WERI-Rb-1 (cell line): ENCODE data around the gene MAN1C1.

Experiments used
- DNase-seq: peaks from one replicate; pipeline ENCODE4 v3.0.0-alpha.2; 2020
- H3K27ac ChIP-seq: fragments of 250-450 bp; sonication (Bioruptor Pico); 2 replicates; pipeline ENCODE4 v1.5.1; 2020; ENCODE audit warnings: mild to moderate bottlenecking, moderate library complexity
- H3K27me3 ChIP-seq: fragments of 250-450 bp; sonication (Bioruptor Pico); 2 replicates; pipeline ENCODE4 v1.5.1; 2021; ENCODE audit warnings: mild to moderate bottlenecking, low read depth, moderate library complexity; ENCODE audit not compliant: insufficient read depth, severe bottlenecking
- H3K36me3 ChIP-seq: fragments of 250-450 bp; sonication (Bioruptor Pico); 2 replicates; pipeline ENCODE4 v1.5.1; 2020; ENCODE audit warnings: mild to moderate bottlenecking, moderate library complexity
- H3K4me3 ChIP-seq: 2 replicates; pipeline ENCODE4 v1.5.1; 2011; ENCODE audit warnings: low read depth, mild to moderate bottlenecking, control low read depth, low read length
- H3K9me3 ChIP-seq: fragments of 250-450 bp; sonication (Bioruptor Pico); 2 replicates; pipeline ENCODE4 v1.5.1; 2021; ENCODE audit warnings: mild to moderate bottlenecking, moderate library complexity; ENCODE audit not compliant: severe bottlenecking
- TF ChIP-seq, protein P1 (sequence below): IDR thresholded peaks from 2 replicates; pipeline ENCODE4 v1.5.1; 2011; ENCODE audit warnings: low read depth, mild to moderate bottlenecking, control low read depth, inconsistent platforms, low read length

Gene MAN1C1

GRCh38 chr1:25612421-25612820 is 4.2 kb upstream of the MAN1C1 start:
- no peak for DNase-seq
- H3K27ac ChIP-seq, result no peak overlapping the region
- TF ChIP-seq, protein P1, sequence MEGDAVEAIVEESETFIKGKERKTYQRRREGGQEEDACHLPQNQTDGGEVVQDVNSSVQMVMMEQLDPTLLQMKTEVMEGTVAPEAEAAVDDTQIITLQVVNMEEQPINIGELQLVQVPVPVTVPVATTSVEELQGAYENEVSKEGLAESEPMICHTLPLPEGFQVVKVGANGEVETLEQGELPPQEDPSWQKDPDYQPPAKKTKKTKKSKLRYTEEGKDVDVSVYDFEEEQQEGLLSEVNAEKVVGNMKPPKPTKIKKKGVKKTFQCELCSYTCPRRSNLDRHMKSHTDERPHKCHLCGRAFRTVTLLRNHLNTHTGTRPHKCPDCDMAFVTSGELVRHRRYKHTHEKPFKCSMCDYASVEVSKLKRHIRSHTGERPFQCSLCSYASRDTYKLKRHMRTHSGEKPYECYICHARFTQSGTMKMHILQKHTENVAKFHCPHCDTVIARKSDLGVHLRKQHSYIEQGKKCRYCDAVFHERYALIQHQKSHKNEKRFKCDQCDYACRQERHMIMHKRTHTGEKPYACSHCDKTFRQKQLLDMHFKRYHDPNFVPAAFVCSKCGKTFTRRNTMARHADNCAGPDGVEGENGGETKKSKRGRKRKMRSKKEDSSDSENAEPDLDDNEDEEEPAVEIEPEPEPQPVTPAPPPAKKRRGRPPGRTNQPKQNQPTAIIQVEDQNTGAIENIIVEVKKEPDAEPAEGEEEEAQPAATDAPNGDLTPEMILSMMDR, result no peak
- H3K9me3 ChIP-seq, result no peaks in the 10 kb centered on the region
- no peak overlapping the region for H3K4me3 ChIP-seq
- H3K27me3 ChIP-seq, result no peaks in the 10 kb centered on the region
- H3K36me3 ChIP-seq, result no peaks in the 10 kb centered on the region

- Histone ChIP-seq H3K27ac (no peak overlapping the region), H3K36me3 (no peaks in the 10 kb centered on the region), H3K27me3 (no peaks in the 10 kb centered on the region), H3K4me3 (no peak overlapping the region), H3K9me3 (no peaks in the 10 kb centered on the region)
- TF ChIP-seq, protein P1, result no peak
- DNase-seq, result no peak
Observed at GRCh38 chr1:25613091-25613490, 3.5 kb upstream of the MAN1C1 start.

GRCh38 chr1:25614501-25615171 is 2.0 kb upstream of the MAN1C1 start:
- no peaks in the 10 kb centered on the region for H3K36me3 ChIP-seq
- H3K4me3 ChIP-seq, result no peak overlapping the region
- no peaks in the 10 kb centered on the region for H3K27me3 ChIP-seq
- no peak overlapping the region for H3K27ac ChIP-seq
- no peaks in the 10 kb centered on the region for H3K9me3 ChIP-seq
- no peak for DNase-seq
- TF ChIP-seq, protein P1, result no peak

DNA sequence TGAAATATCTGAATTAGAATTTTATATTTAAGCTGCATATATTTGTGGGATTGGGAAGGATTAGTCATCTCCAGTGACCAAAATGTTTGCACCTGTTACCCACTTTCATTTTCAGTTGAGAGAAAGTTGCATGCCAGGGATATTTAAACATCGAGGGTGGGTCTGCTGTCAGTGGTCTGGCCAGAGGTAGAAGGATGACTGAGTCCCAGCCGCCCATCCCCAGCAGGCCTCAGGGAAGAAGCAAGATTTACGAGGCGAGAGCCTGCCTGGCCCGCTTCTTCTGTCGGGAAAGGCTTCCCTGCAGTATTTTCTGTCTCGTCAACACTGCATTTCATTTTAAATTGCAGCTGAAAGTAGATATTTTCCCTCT is 1.4 kb upstream of the MAN1C1 start:
- H3K36me3 ChIP-seq, result no peaks in the 10 kb centered on the region
- no peaks in the 10 kb centered on the region for H3K9me3 ChIP-seq
- H3K27ac ChIP-seq, result no peak overlapping the region
- no peak overlapping the region for H3K4me3 ChIP-seq
- no peak for DNase-seq
- TF ChIP-seq, protein P1, result no peak
- H3K27me3 ChIP-seq, result no peaks in the 10 kb centered on the region

DNA sequence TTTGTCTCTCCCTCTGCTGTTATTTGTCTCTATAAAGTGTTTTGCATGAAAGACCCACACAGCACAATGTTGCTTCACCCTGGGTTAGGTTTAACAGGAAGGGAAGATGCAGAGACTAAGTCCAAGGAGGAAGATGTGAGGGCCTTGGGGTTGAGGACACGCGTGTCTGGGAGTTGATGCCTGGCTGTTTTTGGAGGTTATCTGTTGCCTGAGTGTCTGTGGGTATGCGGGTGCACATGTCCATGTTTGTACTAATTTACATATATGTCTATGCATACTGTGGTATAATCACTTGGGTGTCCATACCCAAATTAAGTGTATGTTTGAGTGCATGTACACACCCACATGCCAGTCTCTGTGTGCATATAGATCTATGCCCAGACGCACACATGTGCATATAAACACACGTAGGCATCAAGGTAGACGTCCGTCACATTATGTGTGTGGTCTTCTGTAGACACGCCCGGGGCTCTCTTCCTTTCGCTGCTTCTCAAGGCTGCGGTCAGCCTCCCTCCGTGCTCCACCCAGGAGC is 962 bp upstream of the MAN1C1 start:
- TF ChIP-seq, protein P1, result no peak
- DNase-seq, result no peak
- no peaks in the 10 kb centered on the region for H3K27me3 ChIP-seq
- peak overlapping the region; percentile 67 for H3K4me3 ChIP-seq
- no peaks in the 10 kb centered on the region for H3K36me3 ChIP-seq
- peak overlapping the region; percentile 62; the same call in 1 of the 2 replicates for H3K27ac ChIP-seq
- no peaks in the 10 kb centered on the region for H3K9me3 ChIP-seq
